ENCODE measurements around the gene HNF1B. TPM values are rescaled to one million over a fixed set of nuclear protein-coding genes. Genes with fewer than 3 reads are reported as not detected.

HNF1B gene
- total and polyA plus RNA-seq, 4 donors: 1.6 to 5.7 (median 4.5) TPM

DNA sequence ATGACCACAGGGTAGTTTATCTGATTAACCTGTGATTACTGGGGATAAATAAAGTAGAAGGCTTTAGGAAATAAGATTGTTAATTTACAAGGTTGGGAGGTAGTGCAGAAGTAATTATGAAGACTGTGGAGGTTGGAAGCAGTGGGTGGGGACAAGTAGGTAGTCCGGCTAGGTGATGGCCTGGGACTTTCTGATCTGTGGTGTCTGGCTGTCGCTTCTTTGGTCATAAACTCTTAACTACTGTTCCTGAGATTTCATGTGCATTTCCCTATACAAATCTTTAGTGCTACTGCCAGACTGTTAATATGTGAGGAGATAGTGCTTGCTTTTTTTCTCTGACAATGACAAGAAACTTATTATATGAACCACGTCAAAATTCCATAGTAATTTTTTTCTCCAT lies 19.5 kb upstream of the HNF1B start:
- H3K27me3 ChIP-seq (ENCODE audit: control insufficient read depth in 4 of 4, insufficient read depth in 4 of 4, low read length in 3 of 4): no peaks in the 10 kb centered on the region
- H3K36me3 ChIP-seq (ENCODE audit: control insufficient read depth in 4 of 4, insufficient read depth in 3 of 4, low read depth in 1 of 4, low read length in 3 of 4): no peaks in the 10 kb centered on the region
- TF ChIP-seq, protein P1, sequence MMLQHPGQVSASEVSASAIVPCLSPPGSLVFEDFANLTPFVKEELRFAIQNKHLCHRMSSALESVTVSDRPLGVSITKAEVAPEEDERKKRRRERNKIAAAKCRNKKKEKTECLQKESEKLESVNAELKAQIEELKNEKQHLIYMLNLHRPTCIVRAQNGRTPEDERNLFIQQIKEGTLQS (IDR thresholded peaks at IDR 0.05): no peak
- TF ChIP-seq EGR1 (IDR thresholded peaks at IDR 0.05; ENCODE audit: low read depth in 2 of 2): no peak
- TF ChIP-seq YY1 (IDR thresholded peaks at IDR 0.05): no peak
- no peak for DNase-seq (ENCODE audit: low spot score)
- H3K9ac ChIP-seq (ENCODE audit: low read depth in 1 of 2, low read length in 2 of 2): no peak overlapping the region
- H3K4me1 ChIP-seq (ENCODE audit: control insufficient read depth in 4 of 4, insufficient read depth in 4 of 4, low read length in 3 of 4): no peaks in the 10 kb centered on the region
- H3K27ac ChIP-seq (ENCODE audit: low read depth in 1 of 2, low read length in 2 of 2): no peak overlapping the region
- no peak overlapping the region for H3K4me3 ChIP-seq (ENCODE audit: low read depth in 1 of 3, low read length in 3 of 3)
- 83% methylated on average over 3 of the region's 3 CpGs for WGBS
- H3K9me3 ChIP-seq (ENCODE audit: control insufficient read depth in 4 of 4, low read length in 3 of 4): no peaks in the 10 kb centered on the region

DNA sequence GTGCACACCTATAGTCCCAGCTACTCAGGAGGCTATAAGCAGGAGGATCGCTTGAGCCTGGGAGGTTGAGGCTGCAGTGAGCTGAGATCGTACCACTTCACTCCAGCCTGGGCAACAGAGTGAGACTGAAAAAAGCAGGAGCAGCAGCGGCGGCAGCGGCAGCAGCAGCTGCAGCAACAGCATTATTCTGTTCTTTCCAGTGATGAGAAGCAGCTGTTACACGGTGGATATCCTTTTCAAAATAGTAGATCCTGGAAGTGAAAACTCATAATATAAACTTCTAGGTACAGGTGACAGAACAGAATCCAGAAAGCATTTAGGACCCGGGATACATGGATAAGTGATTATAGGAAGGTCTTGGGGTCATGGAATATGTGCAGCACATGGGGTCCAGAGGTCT lies 17.8 kb upstream of the HNF1B start:
- 70% methylated on average over 7 of the region's 7 CpGs for WGBS
- Histone ChIP-seq H3K27me3 (ENCODE audit: control insufficient read depth in 4 of 4, insufficient read depth in 4 of 4, low read length in 3 of 4) (no peaks in the 10 kb centered on the region), H3K36me3 (ENCODE audit: control insufficient read depth in 4 of 4, insufficient read depth in 3 of 4, low read depth in 1 of 4, low read length in 3 of 4) (no peaks in the 10 kb centered on the region), H3K4me1 (ENCODE audit: control insufficient read depth in 4 of 4, insufficient read depth in 4 of 4, low read length in 3 of 4) (no peaks in the 10 kb centered on the region), H3K4me3 (ENCODE audit: low read depth in 1 of 3, low read length in 3 of 3) (no peak overlapping the region), H3K9me3 (ENCODE audit: control insufficient read depth in 4 of 4, low read length in 3 of 4) (no peaks in the 10 kb centered on the region), H3K9ac (ENCODE audit: low read depth in 1 of 2, low read length in 2 of 2) (no peak overlapping the region), H3K27ac (ENCODE audit: low read depth in 1 of 2, low read length in 2 of 2) (no peak overlapping the region)
- DNase-seq (ENCODE audit: low spot score): no peak
- no peak for TF ChIP-seq TAF1 (conservative IDR thresholded peaks at IDR 0.05)
- TF ChIP-seq JUND (IDR thresholded peaks at IDR 0.05): no peak
- no peak for TF ChIP-seq FOXA1 (IDR thresholded peaks at IDR 0.05)
- TF ChIP-seq HNF4G (IDR thresholded peaks at IDR 0.05): no peak
- TF ChIP-seq, protein P1 (IDR thresholded peaks at IDR 0.05): no peak
- no peak for TF ChIP-seq EGR1 (IDR thresholded peaks at IDR 0.05; ENCODE audit: low read depth in 2 of 2)
- TF ChIP-seq, protein P2, sequence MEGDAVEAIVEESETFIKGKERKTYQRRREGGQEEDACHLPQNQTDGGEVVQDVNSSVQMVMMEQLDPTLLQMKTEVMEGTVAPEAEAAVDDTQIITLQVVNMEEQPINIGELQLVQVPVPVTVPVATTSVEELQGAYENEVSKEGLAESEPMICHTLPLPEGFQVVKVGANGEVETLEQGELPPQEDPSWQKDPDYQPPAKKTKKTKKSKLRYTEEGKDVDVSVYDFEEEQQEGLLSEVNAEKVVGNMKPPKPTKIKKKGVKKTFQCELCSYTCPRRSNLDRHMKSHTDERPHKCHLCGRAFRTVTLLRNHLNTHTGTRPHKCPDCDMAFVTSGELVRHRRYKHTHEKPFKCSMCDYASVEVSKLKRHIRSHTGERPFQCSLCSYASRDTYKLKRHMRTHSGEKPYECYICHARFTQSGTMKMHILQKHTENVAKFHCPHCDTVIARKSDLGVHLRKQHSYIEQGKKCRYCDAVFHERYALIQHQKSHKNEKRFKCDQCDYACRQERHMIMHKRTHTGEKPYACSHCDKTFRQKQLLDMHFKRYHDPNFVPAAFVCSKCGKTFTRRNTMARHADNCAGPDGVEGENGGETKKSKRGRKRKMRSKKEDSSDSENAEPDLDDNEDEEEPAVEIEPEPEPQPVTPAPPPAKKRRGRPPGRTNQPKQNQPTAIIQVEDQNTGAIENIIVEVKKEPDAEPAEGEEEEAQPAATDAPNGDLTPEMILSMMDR (IDR thresholded peaks at IDR 0.05; ENCODE audit: low read depth, low read length, missing input control): no peak
- TF ChIP-seq NR2F2 (IDR thresholded peaks at IDR 0.05): no peak
- TF ChIP-seq RAD21 (IDR thresholded peaks at IDR 0.05): no peak
- TF ChIP-seq, protein P3, sequence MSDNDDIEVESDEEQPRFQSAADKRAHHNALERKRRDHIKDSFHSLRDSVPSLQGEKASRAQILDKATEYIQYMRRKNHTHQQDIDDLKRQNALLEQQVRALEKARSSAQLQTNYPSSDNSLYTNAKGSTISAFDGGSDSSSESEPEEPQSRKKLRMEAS (IDR thresholded peaks at IDR 0.05): no peak
- no peak for TF ChIP-seq GABPA (IDR thresholded peaks at IDR 0.05 in 1 of 2, conservative IDR thresholded peaks at IDR 0.05 in 1 of 2)
- no peak for TF ChIP-seq SP1 (IDR thresholded peaks at IDR 0.05)
- TF ChIP-seq, protein P4, sequence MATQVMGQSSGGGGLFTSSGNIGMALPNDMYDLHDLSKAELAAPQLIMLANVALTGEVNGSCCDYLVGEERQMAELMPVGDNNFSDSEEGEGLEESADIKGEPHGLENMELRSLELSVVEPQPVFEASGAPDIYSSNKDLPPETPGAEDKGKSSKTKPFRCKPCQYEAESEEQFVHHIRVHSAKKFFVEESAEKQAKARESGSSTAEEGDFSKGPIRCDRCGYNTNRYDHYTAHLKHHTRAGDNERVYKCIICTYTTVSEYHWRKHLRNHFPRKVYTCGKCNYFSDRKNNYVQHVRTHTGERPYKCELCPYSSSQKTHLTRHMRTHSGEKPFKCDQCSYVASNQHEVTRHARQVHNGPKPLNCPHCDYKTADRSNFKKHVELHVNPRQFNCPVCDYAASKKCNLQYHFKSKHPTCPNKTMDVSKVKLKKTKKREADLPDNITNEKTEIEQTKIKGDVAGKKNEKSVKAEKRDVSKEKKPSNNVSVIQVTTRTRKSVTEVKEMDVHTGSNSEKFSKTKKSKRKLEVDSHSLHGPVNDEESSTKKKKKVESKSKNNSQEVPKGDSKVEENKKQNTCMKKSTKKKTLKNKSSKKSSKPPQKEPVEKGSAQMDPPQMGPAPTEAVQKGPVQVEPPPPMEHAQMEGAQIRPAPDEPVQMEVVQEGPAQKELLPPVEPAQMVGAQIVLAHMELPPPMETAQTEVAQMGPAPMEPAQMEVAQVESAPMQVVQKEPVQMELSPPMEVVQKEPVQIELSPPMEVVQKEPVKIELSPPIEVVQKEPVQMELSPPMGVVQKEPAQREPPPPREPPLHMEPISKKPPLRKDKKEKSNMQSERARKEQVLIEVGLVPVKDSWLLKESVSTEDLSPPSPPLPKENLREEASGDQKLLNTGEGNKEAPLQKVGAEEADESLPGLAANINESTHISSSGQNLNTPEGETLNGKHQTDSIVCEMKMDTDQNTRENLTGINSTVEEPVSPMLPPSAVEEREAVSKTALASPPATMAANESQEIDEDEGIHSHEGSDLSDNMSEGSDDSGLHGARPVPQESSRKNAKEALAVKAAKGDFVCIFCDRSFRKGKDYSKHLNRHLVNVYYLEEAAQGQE (IDR thresholded peaks at IDR 0.05): no peak
- no peak for TF ChIP-seq FOXA2 (IDR thresholded peaks at IDR 0.05)
- no peak for TF ChIP-seq YY1 (IDR thresholded peaks at IDR 0.05)
- TF ChIP-seq, protein P5, sequence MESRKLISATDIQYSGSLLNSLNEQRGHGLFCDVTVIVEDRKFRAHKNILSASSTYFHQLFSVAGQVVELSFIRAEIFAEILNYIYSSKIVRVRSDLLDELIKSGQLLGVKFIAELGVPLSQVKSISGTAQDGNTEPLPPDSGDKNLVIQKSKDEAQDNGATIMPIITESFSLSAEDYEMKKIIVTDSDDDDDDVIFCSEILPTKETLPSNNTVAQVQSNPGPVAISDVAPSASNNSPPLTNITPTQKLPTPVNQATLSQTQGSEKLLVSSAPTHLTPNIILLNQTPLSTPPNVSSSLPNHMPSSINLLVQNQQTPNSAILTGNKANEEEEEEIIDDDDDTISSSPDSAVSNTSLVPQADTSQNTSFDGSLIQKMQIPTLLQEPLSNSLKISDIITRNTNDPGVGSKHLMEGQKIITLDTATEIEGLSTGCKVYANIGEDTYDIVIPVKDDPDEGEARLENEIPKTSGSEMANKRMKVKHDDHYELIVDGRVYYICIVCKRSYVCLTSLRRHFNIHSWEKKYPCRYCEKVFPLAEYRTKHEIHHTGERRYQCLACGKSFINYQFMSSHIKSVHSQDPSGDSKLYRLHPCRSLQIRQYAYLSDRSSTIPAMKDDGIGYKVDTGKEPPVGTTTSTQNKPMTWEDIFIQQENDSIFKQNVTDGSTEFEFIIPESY (IDR thresholded peaks at IDR 0.05): no peak
